DMS 273 (cell line): ENCODE measurements around the gene ZBTB47.

Source experiments
- DNase-seq: peaks from one replicate; lab custom pipeline; 2025; ENCODE audit not compliant: unreplicated experiment; lab: John Stamatoyannopoulos, UW

Gene ZBTB47

GRCh38 chr3:42711491-42712343, 58.2 kb downstream of the ZBTB47 start:
- DNase-seq: peak; percentile 13

- no peak for DNase-seq
Observed at GRCh38 chr3:42712344-42712648, 58.8 kb downstream of the ZBTB47 start.

- DNase-seq: no peak
Observed at GRCh38 chr3:42712688-42713372, 59.3 kb downstream of the ZBTB47 start.

GRCh38 chr3:42713747-42714146, 60.2 kb downstream of the ZBTB47 start:
- no peak for DNase-seq

GRCh38 chr3:42714171-42714852, 60.8 kb downstream of the ZBTB47 start:
- no peak for DNase-seq
